HuH-7 (cell line): Measurements from ENCODE around the gene ZNF419.

Experiments used
- DNase-seq: peaks from one replicate; pipeline ENCODE4 v3.0.0; 2011; ENCODE audit warnings: low spot score

The ZNF419 gene

GRCh38 chr19:57537953-57538547 lies 50.5 kb downstream of the ZNF419 start:
- DNase-seq: no peak
